ENCODE data around the gene TPSAB1.
"Not testable (repeated sequence)": the region's sequence is repeated elsewhere in the genome, so short reads cannot be mapped to it uniquely, and the experiment has no call there.

The TPSAB1 gene

DNA sequence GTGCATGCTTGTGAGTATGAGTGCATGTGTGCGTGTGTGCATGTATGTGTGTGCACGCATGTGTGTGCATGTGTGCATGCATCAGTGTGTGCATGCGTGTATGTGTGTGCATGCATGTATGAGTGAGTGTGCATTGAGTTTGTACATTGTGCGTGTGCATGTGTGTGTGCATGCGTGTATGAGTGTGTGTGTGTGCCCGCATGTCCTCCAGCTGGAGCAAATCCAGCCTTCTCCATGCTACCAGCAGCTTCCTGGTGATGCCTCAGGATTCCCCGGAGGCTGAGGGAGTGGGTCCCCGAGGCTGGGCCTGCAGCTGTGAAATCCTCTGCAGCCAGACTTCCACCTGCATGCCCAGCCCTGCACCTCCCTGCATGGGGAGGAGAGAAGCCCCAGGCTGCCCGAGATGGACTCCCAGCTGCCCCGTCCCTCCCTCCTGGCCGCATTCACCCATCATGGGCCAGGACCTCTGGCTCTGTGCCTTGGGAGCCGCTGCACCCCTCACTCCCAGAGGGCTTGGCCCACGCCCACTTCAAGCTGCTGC lies 24.7 kb downstream of the TPSAB1 start:
- Histone ChIP-seq H3K4me2 (ENCODE audit: low read length) (no peak overlapping the region), H3K4me1 (ENCODE audit: control insufficient read depth, insufficient read depth, low read length) (no peaks in the 10 kb centered on the region), H3K4me3 (ENCODE audit: low read length) (no peak overlapping the region), H3K9me3 (replicated peaks; ENCODE audit: low read length) (no peaks in the 10 kb centered on the region), H3K9ac (ENCODE audit: low read depth, low read length) (no peak overlapping the region), H3K27me3 (ENCODE audit: control insufficient read depth, insufficient read depth, low read length) (peaks cover 39% of the 10 kb centered on the region), H3K36me3 (ENCODE audit: insufficient read depth, low read length) (no peaks in the 10 kb centered on the region)

- H3K9ac ChIP-seq (ENCODE audit: low read depth, low read length) = no peak overlapping the region
- peaks cover 39% of the 10 kb centered on the region for H3K27me3 ChIP-seq (ENCODE audit: control insufficient read depth, insufficient read depth, low read length)
- no peaks in the 10 kb centered on the region for H3K9me3 ChIP-seq (replicated peaks; ENCODE audit: low read length)
- no peaks in the 10 kb centered on the region for H3K4me1 ChIP-seq (ENCODE audit: control insufficient read depth, insufficient read depth, low read length)
- H3K4me3 ChIP-seq (ENCODE audit: low read length) = no peak overlapping the region
- no peaks in the 10 kb centered on the region for H3K36me3 ChIP-seq (ENCODE audit: insufficient read depth, low read length)
- H3K4me2 ChIP-seq (ENCODE audit: low read length) = no peak overlapping the region
Observed at GRCh38 chr16:1265826-1266225, 25.3 kb downstream of the TPSAB1 start.

GRCh38 chr16:1269418-1269817 lies 28.9 kb downstream of the TPSAB1 start:
- H3K9me3 ChIP-seq (replicated peaks; ENCODE audit: low read length); H3K4me2 ChIP-seq (ENCODE audit: low read length); H3K9ac ChIP-seq (ENCODE audit: low read depth, low read length); H3K4me1 ChIP-seq (ENCODE audit: control insufficient read depth, insufficient read depth, low read length); H3K36me3 ChIP-seq (ENCODE audit: insufficient read depth, low read length); H3K4me3 ChIP-seq (ENCODE audit: low read length): not testable (repeated sequence)
- H3K27me3 ChIP-seq (ENCODE audit: control insufficient read depth, insufficient read depth, low read length) = peaks cover 38% of the 10 kb centered on the region

DNA sequence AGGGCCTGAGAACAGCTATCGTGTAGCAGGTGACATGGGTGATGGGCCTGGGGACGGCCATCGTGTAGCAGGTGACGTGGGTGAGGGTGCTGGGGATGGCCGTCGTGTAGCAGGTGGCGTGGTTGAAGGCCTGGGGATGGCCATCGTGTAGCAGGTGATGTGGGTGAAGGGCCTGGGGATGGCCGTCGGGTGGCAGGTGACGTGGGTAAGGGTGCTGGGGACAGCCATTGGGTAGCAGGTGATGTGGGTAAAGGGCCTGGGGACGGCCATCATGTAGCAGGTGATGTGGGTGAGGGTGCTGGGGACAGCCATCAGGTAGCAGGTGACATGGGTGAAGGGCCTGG lies 30.8 kb downstream of the TPSAB1 start:
- no peaks in the 10 kb centered on the region for H3K36me3 ChIP-seq (ENCODE audit: insufficient read depth, low read length)
- H3K9me3 ChIP-seq (replicated peaks; ENCODE audit: low read length) = no peaks in the 10 kb centered on the region
- H3K4me2 ChIP-seq (ENCODE audit: low read length) = no peak overlapping the region
- H3K9ac ChIP-seq (ENCODE audit: low read depth, low read length) = no peak overlapping the region
- no peak overlapping the region for H3K4me3 ChIP-seq (ENCODE audit: low read length)
- peaks cover 42% of the 10 kb centered on the region for H3K27me3 ChIP-seq (ENCODE audit: control insufficient read depth, insufficient read depth, low read length)
- no peaks in the 10 kb centered on the region for H3K4me1 ChIP-seq (ENCODE audit: control insufficient read depth, insufficient read depth, low read length)

- H3K4me2 ChIP-seq (ENCODE audit: low read length); H3K9me3 ChIP-seq (replicated peaks; ENCODE audit: low read length); H3K4me1 ChIP-seq (ENCODE audit: control insufficient read depth, insufficient read depth, low read length); H3K9ac ChIP-seq (ENCODE audit: low read depth, low read length); H3K4me3 ChIP-seq (ENCODE audit: low read length); H3K36me3 ChIP-seq (ENCODE audit: insufficient read depth, low read length): not testable (repeated sequence)
- H3K27me3 ChIP-seq (ENCODE audit: control insufficient read depth, insufficient read depth, low read length) = peaks cover 39% of the 10 kb centered on the region
Observed at GRCh38 chr16:1271724-1272413, 31.4 kb downstream of the TPSAB1 start.

DNA sequence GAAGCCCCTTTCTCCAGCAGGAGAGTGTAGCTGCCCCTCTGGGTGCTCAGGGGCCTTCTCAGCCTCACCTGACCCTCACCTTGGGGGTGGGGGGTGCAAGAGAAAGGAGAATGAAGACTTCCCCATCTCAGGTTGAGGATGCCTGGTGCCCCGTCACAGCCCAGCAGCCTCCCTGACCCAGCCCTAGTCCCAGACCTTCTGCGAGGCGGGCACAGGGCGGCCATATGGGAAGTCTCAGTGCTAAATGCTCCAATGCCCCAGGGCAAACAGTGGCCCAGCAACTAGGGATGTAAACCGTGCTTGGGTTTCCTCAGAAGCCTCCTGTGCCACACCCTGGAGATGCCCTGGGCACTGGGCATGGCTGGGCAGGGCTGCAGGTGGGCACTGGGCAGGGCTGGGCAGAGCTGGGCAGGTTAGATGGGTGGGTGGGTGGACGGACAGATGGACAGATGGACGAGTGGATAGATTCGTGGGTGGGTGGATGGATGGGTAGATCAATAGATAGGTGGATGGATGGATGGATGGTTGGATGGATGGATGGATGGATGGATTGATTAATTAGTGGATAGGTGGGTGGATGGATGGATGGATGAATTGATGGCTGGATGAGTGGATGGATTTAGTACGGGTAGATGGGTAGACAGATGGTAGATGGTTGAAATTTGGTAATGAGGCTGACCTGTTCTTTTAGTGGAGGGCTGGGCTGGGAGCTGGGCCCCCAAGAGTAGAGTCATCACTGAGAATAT lies 32.1 kb downstream of the TPSAB1 start:
- H3K36me3 ChIP-seq (ENCODE audit: insufficient read depth, low read length) = no peaks in the 10 kb centered on the region
- no peaks in the 10 kb centered on the region for H3K4me1 ChIP-seq (ENCODE audit: control insufficient read depth, insufficient read depth, low read length)
- no peak overlapping the region for H3K4me3 ChIP-seq (ENCODE audit: low read length)
- H3K27me3 ChIP-seq (ENCODE audit: control insufficient read depth, insufficient read depth, low read length) = peaks cover 38% of the 10 kb centered on the region
- no peaks in the 10 kb centered on the region for H3K9me3 ChIP-seq (replicated peaks; ENCODE audit: low read length)
- H3K9ac ChIP-seq (ENCODE audit: low read depth, low read length) = no peak overlapping the region
- no peak overlapping the region for H3K4me2 ChIP-seq (ENCODE audit: low read length)

- no peak overlapping the region for H3K9ac ChIP-seq (ENCODE audit: low read depth, low read length)
- H3K4me2 ChIP-seq (ENCODE audit: low read length) = no peak overlapping the region
- no peaks in the 10 kb centered on the region for H3K4me1 ChIP-seq (ENCODE audit: control insufficient read depth, insufficient read depth, low read length)
- no peaks in the 10 kb centered on the region for H3K9me3 ChIP-seq (replicated peaks; ENCODE audit: low read length)
- no peak overlapping the region for H3K4me3 ChIP-seq (ENCODE audit: low read length)
- no peaks in the 10 kb centered on the region for H3K36me3 ChIP-seq (ENCODE audit: insufficient read depth, low read length)
- H3K27me3 ChIP-seq (ENCODE audit: control insufficient read depth, insufficient read depth, low read length) = peaks cover 38% of the 10 kb centered on the region
Observed at GRCh38 chr16:1273816-1274215, 33.3 kb downstream of the TPSAB1 start.

DNA sequence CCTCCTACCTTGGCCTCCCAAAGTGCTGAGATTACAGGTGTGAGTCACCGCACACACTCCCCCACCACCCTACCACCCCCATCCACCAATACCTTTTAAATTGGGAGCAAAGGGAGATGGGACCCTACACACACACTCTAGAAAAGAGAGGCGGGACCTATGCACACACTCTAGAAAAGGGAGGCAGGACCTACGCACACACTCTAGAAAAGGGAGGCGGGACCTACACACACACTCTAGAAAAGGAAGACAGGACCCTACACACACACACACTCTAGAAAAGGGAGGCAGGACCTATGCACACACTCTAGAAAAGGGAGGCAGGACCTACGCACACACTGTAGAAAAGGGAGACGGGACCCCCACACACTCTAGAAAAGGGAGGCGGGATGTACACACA lies 34.3 kb downstream of the TPSAB1 start:
- H3K9ac ChIP-seq (ENCODE audit: low read depth, low read length) = no peak overlapping the region
- H3K4me2 ChIP-seq (ENCODE audit: low read length) = no peak overlapping the region
- peaks cover 34% of the 10 kb centered on the region for H3K27me3 ChIP-seq (ENCODE audit: control insufficient read depth, insufficient read depth, low read length)
- H3K36me3 ChIP-seq (ENCODE audit: insufficient read depth, low read length) = no peaks in the 10 kb centered on the region
- H3K4me1 ChIP-seq (ENCODE audit: control insufficient read depth, insufficient read depth, low read length) = no peaks in the 10 kb centered on the region
- no peaks in the 10 kb centered on the region for H3K9me3 ChIP-seq (replicated peaks; ENCODE audit: low read length)
- no peak overlapping the region for H3K4me3 ChIP-seq (ENCODE audit: low read length)

DNA sequence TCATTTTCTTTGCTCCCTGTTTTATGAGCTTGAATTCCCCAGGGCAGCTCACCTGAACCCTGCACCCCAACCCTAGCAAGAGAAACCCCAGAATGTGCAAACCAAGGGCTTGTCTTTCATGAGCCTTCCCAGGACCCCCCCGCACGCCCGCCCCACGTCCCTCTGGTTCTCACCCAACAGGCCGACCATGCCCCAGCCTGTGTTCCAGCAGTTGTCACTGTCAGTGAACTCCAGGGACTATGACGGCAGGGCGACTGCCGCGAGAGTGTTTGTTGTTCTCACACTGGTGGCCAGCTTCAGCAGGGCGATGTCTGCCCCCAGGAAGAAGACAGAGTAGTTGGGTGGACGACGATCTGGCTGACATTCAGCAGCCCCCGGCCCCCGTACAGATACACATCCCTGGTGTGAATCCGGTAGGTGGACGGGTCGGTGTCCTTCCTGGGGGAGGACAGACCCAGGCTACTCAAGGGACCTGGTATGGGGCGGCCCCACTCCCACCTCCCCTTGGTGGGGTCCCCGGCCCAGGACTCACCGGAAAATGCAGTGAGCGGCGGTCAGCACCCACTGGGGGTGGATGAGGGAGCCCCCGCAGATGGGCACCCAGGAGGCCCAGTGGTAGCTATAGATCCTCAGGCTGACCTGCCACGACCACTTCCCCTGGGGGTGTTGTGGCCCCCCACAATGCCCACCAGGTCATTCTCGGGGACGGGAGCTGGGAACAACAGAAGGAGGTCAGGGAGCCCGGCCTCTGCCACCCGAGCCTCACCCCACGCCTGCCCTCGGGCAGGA lies 35.5 kb downstream of the TPSAB1 start:
- Histone ChIP-seq H3K4me2 (ENCODE audit: low read length) (no peak overlapping the region), H3K9me3 (replicated peaks; ENCODE audit: low read length) (no peaks in the 10 kb centered on the region), H3K4me1 (ENCODE audit: control insufficient read depth, insufficient read depth, low read length) (no peaks in the 10 kb centered on the region), H3K4me3 (ENCODE audit: low read length) (no peak overlapping the region), H3K27me3 (ENCODE audit: control insufficient read depth, insufficient read depth, low read length) (peaks cover 27% of the 10 kb centered on the region), H3K9ac (ENCODE audit: low read depth, low read length) (no peak overlapping the region), H3K36me3 (ENCODE audit: insufficient read depth, low read length) (no peaks in the 10 kb centered on the region)

GRCh38 chr16:1276580-1276878 lies 36.0 kb downstream of the TPSAB1 start:
- H3K4me1 ChIP-seq (ENCODE audit: control insufficient read depth, insufficient read depth, low read length) = no peaks in the 10 kb centered on the region
- no peak overlapping the region for H3K4me2 ChIP-seq (ENCODE audit: low read length)
- H3K9me3 ChIP-seq (replicated peaks; ENCODE audit: low read length) = no peaks in the 10 kb centered on the region
- no peak overlapping the region for H3K9ac ChIP-seq (ENCODE audit: low read depth, low read length)
- peaks cover 31% of the 10 kb centered on the region for H3K27me3 ChIP-seq (ENCODE audit: control insufficient read depth, insufficient read depth, low read length)
- no peak overlapping the region for H3K4me3 ChIP-seq (ENCODE audit: low read length)
- no peaks in the 10 kb centered on the region for H3K36me3 ChIP-seq (ENCODE audit: insufficient read depth, low read length)

GRCh38 chr16:1277151-1277598 lies 36.7 kb downstream of the TPSAB1 start:
- Histone ChIP-seq H3K4me3 (ENCODE audit: low read length) (no peak overlapping the region), H3K27me3 (ENCODE audit: control insufficient read depth, insufficient read depth, low read length) (peaks cover 33% of the 10 kb centered on the region), H3K9me3 (replicated peaks; ENCODE audit: low read length) (no peaks in the 10 kb centered on the region), H3K36me3 (ENCODE audit: insufficient read depth, low read length) (no peaks in the 10 kb centered on the region), H3K4me2 (ENCODE audit: low read length) (no peak overlapping the region), H3K4me1 (ENCODE audit: control insufficient read depth, insufficient read depth, low read length) (no peaks in the 10 kb centered on the region), H3K9ac (ENCODE audit: low read depth, low read length) (no peak overlapping the region)

Measured in skeletal muscle satellite cell (primary cell).